Kidney (tissue), 14 donors: ENCODE measurements around the gene GALNT18. TPM values are rescaled to one million over a fixed set of nuclear protein-coding genes. Genes with fewer than 3 reads are reported as not detected.

ENCODE experiments used
- DNase-seq, 5 donors: peaks; one replicate each; pipeline ENCODE4 v3.0.0-alpha.2; 2013 to 2020
- FAIRE-seq: peaks from 2 replicates; lab custom pipeline; 2012; peaks lifted over from hg19 to GRCh38; lab: Jason Lieb, UNC
- H3K27ac ChIP-seq, 2 donors: one replicate each; pipeline ENCODE4 v1.7.0; 2013; ENCODE audit warnings: low read depth in 2 of 2, low read length in 2 of 2, inconsistent platforms in 1 of 2
- H3K27me3 ChIP-seq: one replicate; pipeline ENCODE4 v1.7.1; 2013; ENCODE audit warnings: low read length, inconsistent platforms; ENCODE audit not compliant: control insufficient read depth, insufficient read depth
- H3K36me3 ChIP-seq, 3 donors: one replicate each; pipeline versions ENCODE4 v1.7.0 to v1.7.1; 2013; ENCODE audit warnings: low read length in 3 of 3, control low read depth in 1 of 3, inconsistent platforms in 1 of 3; ENCODE audit not compliant: insufficient read depth in 3 of 3, control insufficient read depth in 2 of 3
- H3K4me1 ChIP-seq, 3 donors: one replicate each; pipeline versions ENCODE4 v1.7.0 to v1.7.1; 2013; ENCODE audit warnings: low read length in 3 of 3, inconsistent platforms in 1 of 3, low read depth in 1 of 3; ENCODE audit not compliant: control insufficient read depth in 2 of 3, insufficient read depth in 2 of 3
- H3K4me3 ChIP-seq, 3 donors: one replicate each; pipeline versions ENCODE4 v1.7.0 to v1.8.1; 2013; ENCODE audit warnings: low read length in 3 of 3, control low read depth in 1 of 3, inconsistent platforms in 1 of 3
- H3K9ac ChIP-seq, 3 donors: one replicate each; pipeline versions ENCODE4 v1.7.0 to v1.7.1; 2013; ENCODE audit warnings: low read length in 3 of 3, control low read depth in 1 of 3, inconsistent platforms in 1 of 3
- H3K9me3 ChIP-seq, 3 donors: one replicate each; pipeline versions ENCODE4 v1.7.0 to v1.7.1; 2013; ENCODE audit warnings: low read length in 3 of 3, control low read depth in 1 of 3, inconsistent platforms in 1 of 3; ENCODE audit not compliant: control insufficient read depth in 2 of 3, insufficient read depth in 1 of 3
- intact Hi-C: fragments of 100-400 bp; cut with DNase I; formaldehyde crosslinking; loops from one replicate; pipeline ENCODE4 v1.11.1; 2022
- polyA plus RNA-seq: library from polyadenylated mRNA; stranded (reverse); fragments of 350-450 nt; fragmentation: Illumina TruSeq; extraction: RNeasy Lipid Tissue Mini Kit (QIAGEN cat#74804); gene quantifications from one replicate; pipeline ENCODE4 v1.2.3, GENCODE V29; 2014; ENCODE audit warnings: low read depth, low replicate concordance; ENCODE audit not compliant: insufficient read depth
- total RNA-seq: library from RNA; stranded (reverse); fragmentation: NEBNext Ultra II Directional; extraction: Animal tissue kit (Norgen Biotek cat#: 25700); gene quantifications from one replicate; pipeline ENCODE4 v1.2.1, GENCODE V29; 2021
- TF ChIP-seq, protein P1 (sequence below): IDR thresholded peaks from 3 replicates; pipeline ENCODE4 v1.5.1; 2012; ENCODE audit warnings: mild to moderate bottlenecking, moderate library complexity, borderline replicate concordance; ENCODE audit not compliant: insufficient read depth; ENCODE audit errors: extremely low read depth
- donor health status: control.
- donor health status: control.
- donor health status: control.
- donor health status: control.
- donor health status: control.
- donor health status: DM: yes; HTN: yes; CAD: no.
- donor health status: Normal renal cell carcinoma (clear cell type).

The GALNT18 gene
- total and polyA plus RNA-seq, 2 donors from 2014 or later: 27.2 to 42.1 TPM

GRCh38 chr11:11407763-11408084 lies 214.1 kb downstream of the GALNT18 start:
- H3K4me3 ChIP-seq: no peak overlapping the region
- H3K36me3 ChIP-seq: no peaks in the 10 kb centered on the region
- no peak overlapping the region for H3K9ac ChIP-seq
- FAIRE-seq (no peak), DNase-seq (no peak)
- H3K4me1 ChIP-seq: peaks cover 0 to 8% (median 4%) of the 10 kb centered on the region in 3 donors
- no peak overlapping the region for H3K27ac ChIP-seq
- no peaks in the 10 kb centered on the region for H3K9me3 ChIP-seq
- H3K27me3 ChIP-seq: no peaks in the 10 kb centered on the region
- TF ChIP-seq, protein P1, sequence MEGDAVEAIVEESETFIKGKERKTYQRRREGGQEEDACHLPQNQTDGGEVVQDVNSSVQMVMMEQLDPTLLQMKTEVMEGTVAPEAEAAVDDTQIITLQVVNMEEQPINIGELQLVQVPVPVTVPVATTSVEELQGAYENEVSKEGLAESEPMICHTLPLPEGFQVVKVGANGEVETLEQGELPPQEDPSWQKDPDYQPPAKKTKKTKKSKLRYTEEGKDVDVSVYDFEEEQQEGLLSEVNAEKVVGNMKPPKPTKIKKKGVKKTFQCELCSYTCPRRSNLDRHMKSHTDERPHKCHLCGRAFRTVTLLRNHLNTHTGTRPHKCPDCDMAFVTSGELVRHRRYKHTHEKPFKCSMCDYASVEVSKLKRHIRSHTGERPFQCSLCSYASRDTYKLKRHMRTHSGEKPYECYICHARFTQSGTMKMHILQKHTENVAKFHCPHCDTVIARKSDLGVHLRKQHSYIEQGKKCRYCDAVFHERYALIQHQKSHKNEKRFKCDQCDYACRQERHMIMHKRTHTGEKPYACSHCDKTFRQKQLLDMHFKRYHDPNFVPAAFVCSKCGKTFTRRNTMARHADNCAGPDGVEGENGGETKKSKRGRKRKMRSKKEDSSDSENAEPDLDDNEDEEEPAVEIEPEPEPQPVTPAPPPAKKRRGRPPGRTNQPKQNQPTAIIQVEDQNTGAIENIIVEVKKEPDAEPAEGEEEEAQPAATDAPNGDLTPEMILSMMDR: no peak
- intact Hi-C loops: no loop called here

GRCh38 chr11:11407065-11407762 lies 214.6 kb downstream of the GALNT18 start:
- intact Hi-C loops: no loop called here
- no peak for DNase-seq
- Histone ChIP-seq H3K9ac (no peak overlapping the region), H3K36me3 (no peaks in the 10 kb centered on the region), H3K4me1 (peaks cover 0 to 8% (median 4%) of the 10 kb centered on the region in 3 donors), H3K27me3 (no peaks in the 10 kb centered on the region), H3K9me3 (no peaks in the 10 kb centered on the region), H3K4me3 (no peak overlapping the region), H3K27ac (no peak overlapping the region)
- FAIRE-seq: no peak
- TF ChIP-seq, protein P1: no peak

DNA sequence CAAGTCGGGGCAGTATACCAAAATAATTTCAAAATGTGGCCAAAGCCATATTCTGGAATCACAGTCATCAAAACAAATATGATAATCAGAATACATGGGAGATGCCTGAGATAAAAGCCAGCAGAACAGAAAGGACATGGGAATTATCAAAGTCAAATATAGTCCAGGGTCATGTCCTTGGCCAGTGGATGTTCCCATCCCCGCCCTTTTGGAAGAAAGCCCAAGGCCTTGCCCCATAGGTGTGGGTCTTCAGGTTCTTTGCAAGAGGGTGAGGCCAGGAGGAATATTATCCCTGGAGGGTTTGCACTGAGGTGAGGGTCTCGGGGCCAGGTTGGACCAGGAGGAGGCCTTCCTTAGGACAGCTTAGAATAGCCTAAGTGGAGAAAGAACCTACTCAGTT lies 215.2 kb downstream of the GALNT18 start:
- no peak for DNase-seq
- Histone ChIP-seq H3K4me1 (peaks cover 0 to 8% (median 4%) of the 10 kb centered on the region in 3 donors), H3K27ac (no peak overlapping the region), H3K4me3 (no peak overlapping the region), H3K27me3 (no peaks in the 10 kb centered on the region), H3K9me3 (no peaks in the 10 kb centered on the region), H3K9ac (no peak overlapping the region), H3K36me3 (no peaks in the 10 kb centered on the region)
- intact Hi-C loops: no loop called here
- TF ChIP-seq, protein P1: no peak
- FAIRE-seq: no peak
